Activated T-cell treated with anti-CD3 and anti-CD28 coated beads for 24 hours (primary cell): ENCODE results near the gene SLC12A9.
"Not testable (repeated sequence)": the region's sequence is repeated elsewhere in the genome, so short reads cannot be mapped to it uniquely, and the experiment has no call there.

Experiments used
- DNase-seq: peaks from one replicate; pipeline ENCODE4 v3.0.0-alpha.2; 2020; ENCODE audit warnings: low read depth

SLC12A9 gene

GRCh38 chr7:100825751-100826513, 26.6 kb upstream of the SLC12A9 start:
- no peak for DNase-seq

- no peak for DNase-seq
Observed at GRCh38 chr7:100826514-100827329, 25.8 kb upstream of the SLC12A9 start.

- no peak for DNase-seq
Observed at GRCh38 chr7:100827330-100828226, 24.9 kb upstream of the SLC12A9 start, which contains the start of gene EPHB4. Gene EPHB4, minus strand, starts transcription at chr7:100827523. Its CDS starts 493 bp downstream, at chr7:100827030.

GRCh38 chr7:100829150-100829716, 23.3 kb upstream of the SLC12A9 start:
- no peak for DNase-seq

- no peak for DNase-seq
Observed at GRCh38 chr7:100830396-100830795, 22.1 kb upstream of the SLC12A9 start.

- no peak for DNase-seq
Observed at GRCh38 chr7:100832281-100832633, 20.3 kb upstream of the SLC12A9 start.

- DNase-seq, result no peak
Observed at GRCh38 chr7:100835903-100836811, 16.4 kb upstream of the SLC12A9 start.

- no peak for DNase-seq
Observed at GRCh38 chr7:100836812-100837098, 15.8 kb upstream of the SLC12A9 start.

GRCh38 chr7:100837099-100837836, 15.2 kb upstream of the SLC12A9 start:
- DNase-seq, result peak; percentile 77

- DNase-seq, result no peak
Observed at GRCh38 chr7:100839361-100839760, 13.2 kb upstream of the SLC12A9 start.

GRCh38 chr7:100840470-100841100, 11.9 kb upstream of the SLC12A9 start:
- no peak for DNase-seq

GRCh38 chr7:100847360-100847759, 5.2 kb upstream of the SLC12A9 start:
- DNase-seq, result no peak

- no peak for DNase-seq
Observed at GRCh38 chr7:100854146-100854895, 1.8 kb downstream of the SLC12A9 start.

GRCh38 chr7:100854899-100855298, 2.4 kb downstream of the SLC12A9 start:
- not testable (repeated sequence) for DNase-seq

- DNase-seq, result no peak
Observed at GRCh38 chr7:100855515-100855914, 3.0 kb downstream of the SLC12A9 start.

GRCh38 chr7:100856871-100857282, 4.4 kb downstream of the SLC12A9 start:
- DNase-seq, result no peak

- DNase-seq, result no peak
Observed at GRCh38 chr7:100859856-100860255, 7.3 kb downstream of the SLC12A9 start.

GRCh38 chr7:100860702-100861615, 8.4 kb downstream of the SLC12A9 start:
- DNase-seq, result no peak
